SK-N-SH treated with all-trans-retinoic acid at 6 μM for 48 hours (cell line): ENCODE measurements around the gene DGKI.

ENCODE experiments used
- OSR1 ChIP-seq: fragments of 250-450 bp; sonication (Bioruptor Pico); IDR thresholded peaks from 2 replicates; pipeline ENCODE4 v1.8.0; 2022; ENCODE audit warnings: moderate library complexity, mild to moderate bottlenecking, inconsistent platforms
- TCF4 ChIP-seq: fragments of 250-450 bp; sonication (Bioruptor Pico); IDR thresholded peaks from 2 replicates; pipeline ENCODE4 v1.8.0; 2021; ENCODE audit warnings: mild to moderate bottlenecking, moderate library complexity, borderline replicate concordance

GRCh38 chr7:137591421-137591837 is 255.3 kb downstream of the DGKI start:
- no peak for TF ChIP-seq TCF4 (CRISPR knock-in tag)
- no peak for TF ChIP-seq OSR1 (CRISPR knock-in tag)
